ENCODE measurements around the gene AP2A2. TPM values are rescaled to one million over a fixed set of nuclear protein-coding genes. Genes with fewer than 3 reads are reported as not detected.
A peak's percentile ranks its signal among the peaks of the same experiment; 100 is the strongest.

The AP2A2 gene
- total and polyA plus RNA-seq, 8 donors: 15.0 to 350 (median 39.9) TPM

- TF ChIP-seq POLR2AphosphoS5 (IDR thresholded peaks at IDR 0.05) (peak in 1 of 3 donors; percentile 50), EP300 (IDR thresholded peaks at IDR 0.05) (no peak), CTCF (IDR thresholded peaks at IDR 0.05) (no peak), POLR2A (IDR thresholded peaks at IDR 0.05) (no peak)
- DNase-seq: peak; percentile 77 to 79
- Histone ChIP-seq H3K27me3 (peaks cover 0 to 53% (median 0%) of the 10 kb centered on the region in 3 donors), H3K27ac (peak overlapping the region in 4 of 5 donors; percentile 25 to 63 (median 45)), H3K9me3 (peaks cover 0 to 7% (median 3%) of the 10 kb centered on the region in 4 donors), H3K4me1 (peaks cover 0 to 5% (median 0%) of the 10 kb centered on the region in 4 donors), H3K36me3 (no peaks in the 10 kb centered on the region), H3K4me3 (no peak overlapping the region)
- intact Hi-C loops (cut with DNase I; ENCODE audit: low total_unique reads): no loop called here
- WGBS, 5 donors: 53 to 69% (median 56%) methylated on average over 17 to 18 of the region's 18 CpGs
Measured at GRCh38 chr11:1060852-1061616, 135.4 kb downstream of the AP2A2 start.

Small RNA genes within 50 kb of the gene (small RNA-seq; reads per million reads assigned to genes)
- gene RNU6-1025P: 0 reads per million in 4 donors

Other genes with a start within 250 kb of the AP2A2 start
- gene DEAF1, start 230.6 kb upstream of the AP2A2 start, total RNA-seq: 100 to 1,000 TPM in 1 of 5 donors, 10 to 100 TPM in 4; 12.3 to 111 (median 29.4) TPM
- 10 to 100 TPM; 41.4 to 51.8 (median 45.1) TPM for gene DEAF1, start 230.6 kb upstream of the AP2A2 start, polyA plus RNA-seq
- gene TMEM80, start 230.1 kb upstream of the AP2A2 start, total RNA-seq: 10 to 100 TPM in 4 of 5 donors, 1 to 10 TPM in 1; 4.9 to 46.5 (median 21.5) TPM
- gene TMEM80, start 230.1 kb upstream of the AP2A2 start, polyA plus RNA-seq: 10 to 100 TPM in 2 of 3 donors, 1 to 10 TPM in 1; 9.0 to 30.8 (median 18.1) TPM
- gene EPS8L2, start 219.6 kb upstream of the AP2A2 start, total RNA-seq: 100 to 1,000 TPM in 4 of 5 donors, 10 to 100 TPM in 1; 45.0 to 617 (median 306) TPM
- 100 to 1,000 TPM in 1 of 3 donors, 10 to 100 TPM in 2; 91.5 to 190 (median 96.2) TPM for gene EPS8L2, start 219.6 kb upstream of the AP2A2 start, polyA plus RNA-seq
- gene TALDO1, start 178.4 kb upstream of the AP2A2 start, total RNA-seq: 100 to 1,000 TPM in 4 of 5 donors, 10 to 100 TPM in 1; 85.9 to 258 (median 175) TPM
- gene TALDO1, start 178.4 kb upstream of the AP2A2 start, polyA plus RNA-seq: 100 to 1,000 TPM; 139 to 214 (median 208) TPM
- 10 to 100 TPM in 4 of 5 donors, 1 to 10 TPM in 1; 9.9 to 68.1 (median 13.4) TPM for gene GATD1, start 148.4 kb upstream of the AP2A2 start, total RNA-seq
- gene GATD1, start 148.4 kb upstream of the AP2A2 start, polyA plus RNA-seq: 10 to 100 TPM; 21.0 to 63.2 (median 24.7) TPM
- not detected for gene CEND1, start 135.8 kb upstream of the AP2A2 start, total RNA-seq
- under 1 TPM in 1 of 3 donors, not detected in 2; 0.23 TPM for gene CEND1, start 135.8 kb upstream of the AP2A2 start, polyA plus RNA-seq
- 1 to 10 TPM in 4 of 5 donors, not detected in 1; 5.5 to 9.8 (median 7.4) TPM for gene SLC25A22, start 127.6 kb upstream of the AP2A2 start, total RNA-seq
- 10 to 100 TPM; 10.1 to 11.9 (median 11.8) TPM for gene SLC25A22, start 127.6 kb upstream of the AP2A2 start, polyA plus RNA-seq
- 100 to 1,000 TPM in 1 of 5 donors, 10 to 100 TPM in 3, 1 to 10 TPM in 1; 5.9 to 503 (median 57.1) TPM for gene PIDD1, start 120.6 kb upstream of the AP2A2 start, total RNA-seq
- gene PIDD1, start 120.6 kb upstream of the AP2A2 start, polyA plus RNA-seq: 10 to 100 TPM; 20.5 to 25.6 (median 25.5) TPM
- 1,000 to 10,000 TPM in 1 of 5 donors, 100 to 1,000 TPM in 4; 360 to 5,956 (median 454) TPM for gene RPLP2, start 115.9 kb upstream of the AP2A2 start, total RNA-seq
- gene RPLP2, start 115.9 kb upstream of the AP2A2 start, polyA plus RNA-seq: 1,000 to 10,000 TPM; 1,397 to 2,170 (median 1,669) TPM
- gene PNPLA2, start 107.0 kb upstream of the AP2A2 start, total RNA-seq: 100 to 1,000 TPM in 3 of 5 donors, 10 to 100 TPM in 2; 33.4 to 385 (median 139) TPM
- 10 to 100 TPM; 41.7 to 85.1 (median 77.8) TPM for gene PNPLA2, start 107.0 kb upstream of the AP2A2 start, polyA plus RNA-seq
- gene CRACR2B, start 98.0 kb upstream of the AP2A2 start, total RNA-seq: 100 to 1,000 TPM in 4 of 5 donors, 10 to 100 TPM in 1; 12.7 to 556 (median 165) TPM
- gene CRACR2B, start 98.0 kb upstream of the AP2A2 start, polyA plus RNA-seq: 100 to 1,000 TPM; 105 to 133 (median 119) TPM
- 100 to 1,000 TPM; 103 to 293 (median 157) TPM for gene CD151, start 92.9 kb upstream of the AP2A2 start, total RNA-seq
- 100 to 1,000 TPM in 2 of 3 donors, 10 to 100 TPM in 1; 66.7 to 262 (median 206) TPM for gene CD151, start 92.9 kb upstream of the AP2A2 start, polyA plus RNA-seq
- gene POLR2L, start 83.3 kb upstream of the AP2A2 start, total RNA-seq: 100 to 1,000 TPM in 1 of 5 donors, 10 to 100 TPM in 4; 13.8 to 407 (median 63.4) TPM
- gene POLR2L, start 83.3 kb upstream of the AP2A2 start, polyA plus RNA-seq: 100 to 1,000 TPM; 130 to 160 (median 152) TPM
- gene TSPAN4, start 83.0 kb upstream of the AP2A2 start, total RNA-seq: 100 to 1,000 TPM in 1 of 5 donors, 10 to 100 TPM in 4; 20.5 to 116 (median 29.7) TPM
- 10 to 100 TPM; 10.5 to 29.8 (median 26.4) TPM for gene TSPAN4, start 83.0 kb upstream of the AP2A2 start, polyA plus RNA-seq
- gene CHID1, start 15.1 kb upstream of the AP2A2 start, total RNA-seq: 100 to 1,000 TPM in 1 of 5 donors, 10 to 100 TPM in 4; 35.4 to 121 (median 78.6) TPM
- 10 to 100 TPM; 40.9 to 46.4 (median 42.3) TPM for gene CHID1, start 15.1 kb upstream of the AP2A2 start, polyA plus RNA-seq
- gene MUC6, start 110.8 kb downstream of the AP2A2 start, total RNA-seq: 100 to 1,000 TPM in 2 of 5 donors, 10 to 100 TPM in 2, under 1 TPM in 1; 0.29 to 215 (median 84.4) TPM
- gene MUC6, start 110.8 kb downstream of the AP2A2 start, polyA plus RNA-seq: 100 to 1,000 TPM in 2 of 3 donors, 10 to 100 TPM in 1; 80.3 to 170 (median 150) TPM
- gene MUC2, start 149.0 kb downstream of the AP2A2 start, total RNA-seq: 1,000 to 10,000 TPM in 1 of 5 donors, 1 to 10 TPM in 1, under 1 TPM in 3; under 0.01 to 1,040 (median 0.45) TPM
- not detected for gene MUC2, start 149.0 kb downstream of the AP2A2 start, polyA plus RNA-seq
- gene MUC5AC, start 232.1 kb downstream of the AP2A2 start, total RNA-seq: 1,000 to 10,000 TPM in 1 of 5 donors, 100 to 1,000 TPM in 3, 1 to 10 TPM in 1; 2.0 to 1,253 (median 605) TPM
- gene MUC5AC, start 232.1 kb downstream of the AP2A2 start, polyA plus RNA-seq: 10 to 100 TPM in 2 of 3 donors, 1 to 10 TPM in 1; 5.5 to 77.0 (median 24.0) TPM

Measured in stomach (tissue), 9 donors.